Activated B cell treated with CpG ODN at 0.5 μM for 24 hours (primary cell): ENCODE results near the gene MXRA7. TPM values are rescaled to one million over a fixed set of nuclear protein-coding genes. Genes with fewer than 3 reads are reported as not detected.

Experiments
- ATAC-seq: fragments of 200-7000 bp; cut with Tn5 transposase; one replicate; pipeline ENCODE4 v1.10.0; 2021; ENCODE audit warnings: low read depth, mild to moderate bottlenecking, moderate library complexity
- CTCF ChIA-PET: fragments of 350-600 bp; sonication (Branson Sonifier 250); formaldehyde crosslinking; loops from one replicate; lab custom pipeline; 2021; ENCODE audit warnings: antibody characterized with exemption; lab: Charles Lee
- POLR2A ChIA-PET: fragments of 350-600 bp; sonication (Branson Sonifier 250); formaldehyde crosslinking; loops from one replicate; lab custom pipeline; 2021; ENCODE audit warnings: antibody characterized with exemption; lab: Charles Lee
- DNase-seq: peaks from one replicate; pipeline ENCODE4 v3.0.0; 2022
- H3K27ac Mint-ChIP-seq: one replicate; pipeline ENCODE4 v1.8.0; 2020; ENCODE audit warnings: mixed read lengths
- H3K27me3 Mint-ChIP-seq: one replicate; pipeline ENCODE4 v1.8.0; 2021; ENCODE audit warnings: mixed read lengths
- H3K36me3 Mint-ChIP-seq: one replicate; pipeline ENCODE4 v1.8.0; 2021; ENCODE audit warnings: low read depth, mixed read lengths
- H3K4me1 Mint-ChIP-seq: one replicate; pipeline ENCODE4 v1.8.0; 2021; ENCODE audit warnings: mixed read lengths
- H3K4me3 Mint-ChIP-seq: one replicate; pipeline ENCODE4 v1.8.0; 2020; ENCODE audit warnings: mild to moderate bottlenecking, mixed read lengths
- H3K9me3 Mint-ChIP-seq: one replicate; pipeline ENCODE4 v1.8.0; 2020; ENCODE audit warnings: mixed read lengths
- CTCF ChIP-seq: fragments of 200-600 bp; IDR thresholded peaks from one replicate; pipeline ENCODE4 v1.8.0; 2022; ENCODE audit warnings: antibody characterized with exemption, mild to moderate bottlenecking
- intact Hi-C: fragments of 100-400 bp; cut with micrococcal nuclease; formaldehyde crosslinking; loops from one replicate; pipeline ENCODE4 v1.15.1; 2024
- total RNA-seq: library from RNA; stranded (reverse); gene quantifications from 2 replicates; pipeline ENCODE4 v1.2.3, GENCODE V29; 2022

Gene MXRA7
- total RNA-seq, 1 donor from 2014 or later, result 13.5 TPM

GRCh38 chr17:76688165-76688622, 22.6 kb downstream of the MXRA7 start:
- no peak for TF ChIP-seq CTCF
- Mint-ChIP-seq H3K27me3 (no peaks in the 10 kb centered on the region), H3K4me1 (no peaks in the 10 kb centered on the region), H3K9me3 (no peaks in the 10 kb centered on the region), H3K36me3 (no peaks in the 10 kb centered on the region), H3K27ac (no peak overlapping the region), H3K4me3 (no peak overlapping the region)
- ATAC-seq (no peak), DNase-seq (no peak)
- ChIA-PET CTCF (no interaction called here), POLR2A (no interaction called here)
- intact Hi-C loops, result no loop called here

GRCh38 chr17:76687298-76688164, 23.2 kb downstream of the MXRA7 start:
- no peak for TF ChIP-seq CTCF
- intact Hi-C loops, result no loop called here
- Mint-ChIP-seq H3K4me1 (no peaks in the 10 kb centered on the region), H3K36me3 (no peaks in the 10 kb centered on the region), H3K4me3 (no peak overlapping the region), H3K9me3 (no peaks in the 10 kb centered on the region), H3K27ac (no peak overlapping the region), H3K27me3 (no peaks in the 10 kb centered on the region)
- ATAC-seq, result no peak
- no peak for DNase-seq
- ChIA-PET POLR2A (no interaction called here), CTCF (no interaction called here)

- Mint-ChIP-seq H3K9me3 (no peaks in the 10 kb centered on the region), H3K27me3 (no peaks in the 10 kb centered on the region), H3K4me1 (no peaks in the 10 kb centered on the region), H3K36me3 (peaks cover 2% of the 10 kb centered on the region), H3K4me3 (no peak overlapping the region), H3K27ac (no peak overlapping the region)
- ATAC-seq (no peak), DNase-seq (no peak)
- intact Hi-C loops, result no loop called here
- POLR2A ChIA-PET, result no interaction called here
- CTCF ChIA-PET, result no interaction called here
- TF ChIP-seq CTCF, result no peak
Measured at GRCh38 chr17:76686538-76687297, 24.0 kb downstream of the MXRA7 start.

GRCh38 chr17:76685846-76686245, 24.9 kb downstream of the MXRA7 start:
- DNase-seq (no peak), ATAC-seq (no peak)
- Mint-ChIP-seq H3K9me3 (no peaks in the 10 kb centered on the region), H3K4me3 (no peak overlapping the region), H3K4me1 (no peaks in the 10 kb centered on the region), H3K36me3 (peaks cover 2% of the 10 kb centered on the region), H3K27ac (no peak overlapping the region), H3K27me3 (no peaks in the 10 kb centered on the region)
- intact Hi-C loops, result no loop called here
- CTCF ChIA-PET, result no interaction called here
- POLR2A ChIA-PET, result no interaction called here
- TF ChIP-seq CTCF, result no peak

GRCh38 chr17:76685366-76685765, 25.4 kb downstream of the MXRA7 start:
- Mint-ChIP-seq H3K27me3 (no peaks in the 10 kb centered on the region), H3K27ac (no peak overlapping the region), H3K4me1 (no peaks in the 10 kb centered on the region), H3K36me3 (peaks cover 2% of the 10 kb centered on the region), H3K9me3 (no peaks in the 10 kb centered on the region), H3K4me3 (no peak overlapping the region)
- no peak for TF ChIP-seq CTCF
- ChIA-PET POLR2A (no interaction called here), CTCF (no interaction called here)
- ATAC-seq, result no peak
- intact Hi-C loops, result no loop called here
- no peak for DNase-seq
